NCI-H1436 treated with DMSO at 0.1 percent for 48 hours (cell line): ENCODE data around the gene SIX5.
"Not testable (repeated sequence)": the region's sequence is repeated elsewhere in the genome, so short reads cannot be mapped to it uniquely, and the experiment has no call there.

Experiments used
- DNase-seq: peaks from one replicate; lab custom pipeline; 2025; lab: John Stamatoyannopoulos, UW

SIX5 gene

GRCh38 chr19:45754323-45754722 is 14.7 kb downstream of the SIX5 start:
- DNase-seq: no peak

GRCh38 chr19:45753548-45753947 is 15.5 kb downstream of the SIX5 start:
- no peak for DNase-seq

DNA sequence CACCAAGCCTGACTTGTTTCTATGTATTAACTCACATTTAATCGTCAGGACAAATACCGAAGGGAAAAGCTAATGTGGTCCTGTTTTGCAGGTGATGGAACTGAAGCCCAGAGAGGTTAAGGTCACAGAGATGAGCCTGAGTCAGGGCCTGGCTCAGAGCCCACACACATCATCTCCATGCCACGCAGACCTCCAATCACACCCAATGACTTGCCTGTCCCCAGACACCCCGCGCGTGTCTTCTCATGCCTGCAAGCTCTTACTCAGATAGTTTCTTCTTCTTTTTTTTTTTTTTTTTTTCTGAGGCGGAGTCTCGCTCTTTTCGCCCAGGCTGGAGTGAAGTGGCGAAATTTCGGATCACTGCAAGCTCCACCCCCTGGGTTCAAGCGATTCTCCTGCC is 16.4 kb downstream of the SIX5 start:
- DNase-seq: no peak

- DNase-seq: not testable (repeated sequence)
Observed at GRCh38 chr19:45751483-45751882, 17.6 kb downstream of the SIX5 start.

DNA sequence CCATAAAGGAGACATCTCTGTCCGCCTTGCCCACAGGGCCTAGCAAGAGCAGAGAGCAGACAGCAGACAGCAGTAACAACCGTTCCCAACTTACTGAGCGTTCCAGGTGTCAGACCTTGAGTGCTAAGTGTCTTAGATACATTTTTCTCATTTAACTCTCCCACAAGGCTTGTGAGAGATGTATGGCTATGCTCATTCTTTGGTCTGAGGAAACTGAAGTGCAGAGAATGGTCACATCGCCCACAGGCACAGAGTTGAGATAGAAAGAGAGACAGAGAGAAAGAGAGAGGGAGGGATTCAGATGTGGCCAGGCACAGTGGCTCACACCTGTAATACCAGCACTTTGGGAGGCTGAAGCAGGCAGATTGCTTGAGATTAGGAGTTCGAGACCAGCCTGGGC is 21.5 kb downstream of the SIX5 start:
- no peak for DNase-seq

DNA sequence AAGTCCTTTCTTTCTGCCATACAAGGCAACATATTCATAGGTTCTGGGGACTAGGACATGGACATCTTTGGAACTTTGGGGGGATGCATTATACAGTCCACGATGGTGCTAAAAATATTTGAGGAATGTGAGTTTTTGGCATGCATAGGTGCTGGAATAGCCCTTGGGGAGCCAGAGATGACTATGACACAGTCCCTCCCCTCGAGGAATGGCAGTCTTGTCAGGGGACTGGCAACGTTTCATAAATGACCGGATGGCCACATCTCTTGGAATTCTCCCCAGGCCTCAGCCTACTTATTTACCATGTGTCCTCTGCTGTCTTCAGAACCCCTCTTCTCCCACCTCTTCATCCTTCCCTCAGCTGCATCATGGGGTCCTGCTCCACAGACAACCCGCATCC is 22.2 kb downstream of the SIX5 start:
- DNase-seq: no peak

GRCh38 chr19:45745606-45746005 is 23.4 kb downstream of the SIX5 start:
- no peak for DNase-seq

DNA sequence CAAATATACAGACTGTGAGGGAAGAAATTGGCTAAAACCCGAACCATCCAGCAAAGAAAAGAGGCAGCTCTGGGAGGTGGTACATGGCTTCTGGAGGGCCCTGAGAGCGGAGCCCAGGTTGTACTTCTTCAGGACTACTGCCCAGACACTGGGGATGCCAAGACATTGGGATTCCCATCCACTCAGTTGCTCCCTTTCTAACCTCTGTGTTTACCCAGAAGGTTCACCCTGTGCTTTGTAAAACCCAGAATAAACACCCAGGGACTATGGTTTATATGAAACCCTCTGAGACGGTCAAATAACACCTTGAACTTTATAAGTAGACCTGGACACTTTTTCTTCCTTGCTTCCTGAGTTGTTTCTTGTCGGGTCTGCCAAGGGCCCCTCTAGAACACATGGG is 26.1 kb downstream of the SIX5 start:
- no peak for DNase-seq

DNA sequence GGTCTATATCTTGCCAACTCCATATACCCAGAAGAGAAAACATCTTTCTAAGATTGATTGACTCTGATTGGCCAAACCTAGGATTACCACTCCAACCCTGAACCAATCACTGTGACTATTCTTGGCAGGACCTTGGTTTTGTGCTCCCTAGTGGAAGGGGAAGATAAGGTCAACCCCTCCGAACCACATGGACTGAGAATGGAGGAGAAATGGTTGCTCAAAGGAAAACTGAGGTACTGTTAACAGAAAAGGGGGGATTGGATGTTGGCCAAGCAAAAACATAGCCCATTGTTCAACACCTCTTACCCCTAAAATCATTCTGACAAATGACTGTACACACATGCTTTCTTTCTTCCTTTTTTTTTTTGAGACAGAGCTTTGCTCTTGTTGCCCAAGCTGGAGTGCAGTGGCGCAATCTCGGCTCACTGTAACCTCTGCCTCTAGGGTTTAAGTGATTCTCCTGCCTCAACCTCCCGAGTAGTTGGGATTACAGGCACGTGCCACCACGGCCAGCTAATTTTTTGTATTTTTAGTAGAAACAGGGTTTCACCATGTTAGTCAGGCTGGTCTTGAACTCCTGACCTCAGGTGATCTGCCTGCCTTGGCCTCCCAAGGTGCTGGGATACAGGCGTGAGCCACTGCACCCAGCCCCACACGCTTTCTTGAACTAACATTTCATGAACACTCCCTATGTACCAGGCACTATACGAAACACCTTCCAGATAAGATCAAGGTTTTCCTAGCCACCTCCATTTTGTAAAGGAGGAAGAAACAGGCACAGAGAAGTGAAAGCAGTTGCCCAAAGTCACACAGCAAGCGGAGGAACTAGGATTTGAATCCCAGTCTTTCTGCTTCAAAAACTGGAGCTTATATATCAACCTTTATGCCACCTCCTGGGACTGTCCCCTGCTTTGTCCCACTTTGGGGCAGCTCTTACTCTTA is 29.3 kb downstream of the SIX5 start:
- DNase-seq: no peak

- DNase-seq: no peak
Observed at GRCh38 chr19:45733160-45733810, 35.8 kb downstream of the SIX5 start, which contains the start of gene MEIOSIN. MEIOSIN (plus strand) TSS chr19:45733439; CDS start chr19:45735377, 1,938 bp downstream.

GRCh38 chr19:45730368-45731288 is 38.4 kb downstream of the SIX5 start, which contains the start of gene FBXO46:
FBXO46 (minus strand) TSS chr19:45730896; CDS start chr19:45713495, 17,401 bp downstream.
- DNase-seq: peak; percentile 92

GRCh38 chr19:45729800-45730290 is 39.2 kb downstream of the SIX5 start:
- no peak for DNase-seq

GRCh38 chr19:45728683-45729082 is 40.4 kb downstream of the SIX5 start:
- DNase-seq: not testable (repeated sequence)

- DNase-seq: not testable (repeated sequence)
Observed at GRCh38 chr19:45720065-45720464, 49.0 kb downstream of the SIX5 start.

- no peak for DNase-seq
Observed at GRCh38 chr19:45717983-45718650, 50.9 kb downstream of the SIX5 start.

GRCh38 chr19:45717131-45717982 is 51.7 kb downstream of the SIX5 start:
- peak; percentile 89 for DNase-seq

- no peak for DNase-seq
Observed at GRCh38 chr19:45716359-45717130, 52.5 kb downstream of the SIX5 start.

DNA sequence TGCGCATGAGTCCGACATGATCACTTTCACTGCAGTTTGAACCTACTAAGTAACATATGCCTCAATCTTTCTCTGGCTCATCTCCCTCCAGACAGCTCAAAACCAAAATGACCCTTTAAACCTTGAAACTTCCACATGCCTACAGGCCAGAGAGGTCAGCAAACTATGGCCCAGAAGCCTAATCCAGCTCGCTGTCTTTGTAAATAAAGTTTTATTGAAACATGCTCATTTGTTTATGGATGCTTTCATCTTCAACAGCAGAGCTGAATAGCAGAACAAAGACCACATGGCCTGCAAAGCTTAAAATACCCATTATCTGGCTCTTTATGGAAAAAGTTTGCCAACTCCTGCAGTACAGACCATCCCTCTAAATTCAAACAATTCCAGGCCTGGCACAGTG is 53.9 kb downstream of the SIX5 start:
- no peak for DNase-seq
